ENCODE results near the gene SORCS2. TPM values are rescaled to one million over a fixed set of nuclear protein-coding genes. Genes with fewer than 3 reads are reported as not detected.

SORCS2 gene
- total and polyA plus RNA-seq, 2 of the 8 experiments (the other 6 are each of a cell fraction or from before 2014, with no cell fraction given), result 0.36 to 1.8 TPM

DNA sequence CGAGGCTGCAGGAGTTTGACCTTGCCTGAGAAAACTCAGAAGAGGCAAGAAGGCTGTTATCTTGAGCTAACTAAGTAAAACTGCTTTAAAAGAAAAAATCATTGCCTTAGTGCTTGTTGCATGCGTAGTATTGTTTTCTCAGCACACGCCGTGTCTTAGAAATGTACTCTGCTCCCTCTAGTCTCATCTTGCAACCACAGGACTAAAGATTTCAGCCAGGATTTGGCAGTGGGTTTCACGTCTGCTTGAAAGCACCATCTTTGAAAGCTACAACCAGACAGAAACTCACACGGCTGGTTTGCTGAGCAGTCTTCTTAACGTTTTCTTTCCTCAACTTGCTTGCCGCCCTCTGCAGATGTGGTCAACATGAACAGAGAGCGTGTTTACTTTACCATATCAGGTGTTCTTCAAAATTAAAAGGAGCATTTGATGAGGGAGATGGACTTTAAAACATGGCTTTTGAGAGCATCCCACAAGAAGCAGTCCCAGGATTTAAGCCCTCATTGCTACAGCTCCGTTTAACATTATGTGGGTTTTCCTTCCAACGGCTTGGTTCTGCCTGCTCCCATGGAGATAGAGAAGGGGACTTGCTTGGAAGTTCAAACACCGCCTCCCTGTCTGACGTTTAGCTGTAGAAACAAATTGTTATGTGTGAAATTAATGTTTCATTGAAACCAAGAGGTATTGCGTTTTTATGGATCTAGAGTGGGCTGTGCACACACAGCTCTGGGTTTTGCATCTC, 3.4 kb downstream of the SORCS2 start:
- FAIRE-seq (no peak), DNase-seq (ENCODE audit: low read depth in 1 of 2, low spot score in 2 of 2) (no peak)
- no peak overlapping the region for H3K27ac ChIP-seq (ENCODE audit: low read depth, low read length)
- peaks cover 8% of the 10 kb centered on the region; the same call in 1 of the 2 replicates for H3K23me2 ChIP-seq (ENCODE audit: low read depth, low read length)
- TF ChIP-seq HDAC6 (IDR thresholded peaks at IDR 0.05; ENCODE audit: low read depth, low read length) (no peak), EP300 (IDR thresholded peaks at IDR 0.05; ENCODE audit: borderline replicate concordance in 1 of 2, low read depth in 2 of 2, low read length in 2 of 2) (no peak), EZH2 (IDR thresholded peaks at IDR 0.05; ENCODE audit: low read depth, low read length, severe bottlenecking) (no peak), CBX5 (IDR thresholded peaks at IDR 0.05; ENCODE audit: low read depth, low read length) (no peak), FOSL1 (IDR thresholded peaks at IDR 0.05; ENCODE audit: insufficient read depth, low read depth, low read length) (no peak), KDM4A (IDR thresholded peaks at IDR 0.05; ENCODE audit: low read depth, low read length, severe bottlenecking) (no peak), KDM1A (IDR thresholded peaks at IDR 0.05; ENCODE audit: borderline replicate concordance, low read length) (no peak), USF2 (IDR thresholded peaks at IDR 0.05; ENCODE audit: low read length) (no peak)
- TF ChIP-seq, protein P1, sequence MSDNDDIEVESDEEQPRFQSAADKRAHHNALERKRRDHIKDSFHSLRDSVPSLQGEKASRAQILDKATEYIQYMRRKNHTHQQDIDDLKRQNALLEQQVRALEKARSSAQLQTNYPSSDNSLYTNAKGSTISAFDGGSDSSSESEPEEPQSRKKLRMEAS (IDR thresholded peaks at IDR 0.05), result no peak
- no peak overlapping the region for H3K18ac ChIP-seq (ENCODE audit: extremely low read depth, low read length)
- peaks cover 10 to 42% (median 32%) of the 10 kb centered on the region in 4 experiments for H3K27me3 ChIP-seq (replicated peaks in 1 of 4; ENCODE audit: control insufficient read depth in 3 of 4, extremely low read depth in 1 of 4, insufficient read depth in 3 of 4, low read length in 3 of 4)
- no peak overlapping the region for H2BK5ac ChIP-seq (ENCODE audit: low read depth, low read length)
- no peaks in the 10 kb centered on the region for H3K79me1 ChIP-seq (ENCODE audit: low read depth, low read length)
- WGBS, 2 experiments (ENCODE audit: extremely low coverage in 1 of 2, insufficient coverage in 1 of 2, insufficient read length in 1 of 2, insufficient replicate concordance in 2 of 2, low coverage in 1 of 2, low lambda C conversion rate in 2 of 2, missing lambda C conversion rate in 1 of 2), result 86% methylated on average over 14 of the region's 14 CpGs; no CpG with 5 or more reads in 1 of the 2 experiments
- H3K56ac ChIP-seq (replicated peaks; ENCODE audit: insufficient read length, low read depth, low read length), result no peak overlapping the region
- no peak overlapping the region for H4K91ac ChIP-seq (replicated peaks; ENCODE audit: insufficient read length, low read length)
- no peak overlapping the region for H3K4me3 ChIP-seq (ENCODE audit: extremely low read depth in 1 of 4, insufficient read depth in 2 of 4, low read depth in 3 of 4, low read length in 4 of 4)
- H3K9ac ChIP-seq (replicated peaks in 1 of 4; ENCODE audit: extremely low read depth in 1 of 4, low read depth in 3 of 4, low read length in 3 of 4), result no peak overlapping the region
- no peaks in the 10 kb centered on the region for H3K79me2 ChIP-seq (ENCODE audit: control insufficient read depth in 1 of 2, insufficient read depth in 2 of 2, low read length in 2 of 2)
- ChIA-PET CTCF (ENCODE audit: partially characterized antibody) (interaction anchor here (0.9 to 4.2 kb wide), 10 partner anchors 9 to 140 kb away, joined by 3 to 38 read pairs (median 4); no protein-coding TSS in a partner anchor), POLR2A (ENCODE audit: partially characterized antibody) (no interaction called here)
- no peak overlapping the region; the same call in 1 of the 2 replicates for H2BK15ac ChIP-seq (ENCODE audit: low read length)
- H4K5ac ChIP-seq (ENCODE audit: insufficient read length, low read depth, low read length), result no peak overlapping the region
- no peak overlapping the region for H2BK20ac ChIP-seq (ENCODE audit: low read length)
- H2BK12ac ChIP-seq (ENCODE audit: low read depth, low read length), result no peak overlapping the region
- no peak overlapping the region for H3K23ac ChIP-seq (ENCODE audit: insufficient read length)
- H2AK5ac ChIP-seq (ENCODE audit: low read depth, low read length), result no peak overlapping the region
- no peak overlapping the region for H4K8ac ChIP-seq (ENCODE audit: extremely low read depth, insufficient read depth, low read length)
- H3K4me2 ChIP-seq (ENCODE audit: insufficient read depth in 1 of 2, low read depth in 2 of 2, low read length in 2 of 2), result no peak overlapping the region
- H3K4me1 ChIP-seq (replicated peaks in 1 of 4; ENCODE audit: control insufficient read depth in 3 of 4, insufficient read depth in 4 of 4, low read length in 3 of 4), result peaks cover 0 to 9% (median 5%) of the 10 kb centered on the region in 4 experiments; a peak in 5 of 7 replicates
- H3K14ac ChIP-seq (ENCODE audit: insufficient read length), result no peak overlapping the region
- H3K36me3 ChIP-seq (ENCODE audit: control insufficient read depth in 2 of 4, insufficient read depth in 4 of 4, low read length in 3 of 4), result no peaks in the 10 kb centered on the region
- peaks cover 0 to 1% of the 10 kb centered on the region in 2 experiments for H4K20me1 ChIP-seq (replicated peaks in 1 of 2; ENCODE audit: control insufficient read depth in 1 of 2, insufficient read depth in 2 of 2, low read length in 2 of 2)
- H3K4ac ChIP-seq (replicated peaks; ENCODE audit: insufficient read length, low read depth, low read length), result no peak overlapping the region
- no peak overlapping the region for H2AFZ ChIP-seq (ENCODE audit: low read length)
- H3K9me3 ChIP-seq (ENCODE audit: insufficient read depth in 2 of 2, low read depth in 1 of 2, low read length in 1 of 2), result no peaks in the 10 kb centered on the region
- H2BK120ac ChIP-seq (replicated peaks; ENCODE audit: low read depth, low read length), result no peak overlapping the region
